Activated B cell treated with CpG ODN at 0.5 μM for 24 hours (primary cell): Measurements from ENCODE around the gene PCDHB3. TPM values are rescaled to one million over a fixed set of nuclear protein-coding genes. Genes with fewer than 3 reads are reported as not detected.
A peak's percentile ranks its signal among the peaks of the same experiment; 100 is the strongest.

Experiments
- ATAC-seq: fragments of 200-7000 bp; cut with Tn5 transposase; one replicate; pipeline ENCODE4 v1.10.0; 2021; ENCODE audit warnings: low read depth, mild to moderate bottlenecking, moderate library complexity
- CTCF ChIA-PET: fragments of 350-600 bp; sonication (Branson Sonifier 250); formaldehyde crosslinking; loops from one replicate; lab custom pipeline; 2021; ENCODE audit warnings: antibody characterized with exemption; lab: Charles Lee
- POLR2A ChIA-PET: fragments of 350-600 bp; sonication (Branson Sonifier 250); formaldehyde crosslinking; loops from one replicate; lab custom pipeline; 2021; ENCODE audit warnings: antibody characterized with exemption; lab: Charles Lee
- DNase-seq: peaks from one replicate; pipeline ENCODE4 v3.0.0; 2022
- H3K27ac Mint-ChIP-seq: one replicate; pipeline ENCODE4 v1.8.0; 2020; ENCODE audit warnings: mixed read lengths
- H3K27me3 Mint-ChIP-seq: one replicate; pipeline ENCODE4 v1.8.0; 2021; ENCODE audit warnings: mixed read lengths
- H3K36me3 Mint-ChIP-seq: one replicate; pipeline ENCODE4 v1.8.0; 2021; ENCODE audit warnings: low read depth, mixed read lengths
- H3K4me1 Mint-ChIP-seq: one replicate; pipeline ENCODE4 v1.8.0; 2021; ENCODE audit warnings: mixed read lengths
- H3K4me3 Mint-ChIP-seq: one replicate; pipeline ENCODE4 v1.8.0; 2020; ENCODE audit warnings: mild to moderate bottlenecking, mixed read lengths
- H3K9me3 Mint-ChIP-seq: one replicate; pipeline ENCODE4 v1.8.0; 2020; ENCODE audit warnings: mixed read lengths
- intact Hi-C: fragments of 100-400 bp; cut with micrococcal nuclease; formaldehyde crosslinking; loops from one replicate; pipeline ENCODE4 v1.15.1; 2024
- total RNA-seq: library from RNA; stranded (reverse); gene quantifications from 2 replicates; pipeline ENCODE4 v1.2.3, GENCODE V29; 2022
- TF ChIP-seq, protein P1 (sequence below): fragments of 200-600 bp; IDR thresholded peaks from one replicate; pipeline ENCODE4 v1.8.0; 2022; ENCODE audit warnings: antibody characterized with exemption, mild to moderate bottlenecking

The PCDHB3 gene
- total RNA-seq, result 0.07 TPM in 1 of 2 replicates, not detected in the other

DNA sequence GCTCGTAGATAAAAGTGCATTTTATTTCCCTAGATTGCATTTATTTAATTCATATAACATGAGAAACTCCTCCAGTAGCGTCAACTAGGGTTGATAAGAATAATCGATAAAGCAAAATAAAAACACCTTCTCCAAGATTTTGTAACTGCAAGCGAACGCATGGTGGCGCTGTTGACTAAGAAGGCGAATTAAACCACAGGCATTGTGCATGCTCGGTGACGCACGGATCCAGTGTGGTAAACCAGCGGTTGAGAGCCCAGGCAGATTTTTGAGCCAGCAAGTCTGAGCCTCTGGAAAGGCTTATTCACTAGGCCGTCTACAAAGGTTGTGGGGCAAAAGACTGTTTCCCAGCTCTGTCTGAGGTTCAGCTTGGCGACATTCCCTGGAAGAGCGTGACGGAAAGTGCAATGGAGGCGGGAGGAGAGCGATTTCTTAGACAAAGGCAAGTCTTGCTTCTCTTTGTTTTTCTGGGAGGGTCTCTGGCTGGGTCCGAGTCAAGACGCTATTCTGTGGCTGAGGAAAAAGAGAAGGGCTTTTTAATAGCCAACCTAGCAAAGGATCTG lies at the start of gene PCDHB3:
Gene PCDHB3 (plus strand): TSS at position 231 of the 563 bp plus-strand sequence. CDS start 177 bp downstream, at position 408.
- ChIA-PET POLR2A (no interaction called here), CTCF (no interaction called here)
- H3K4me3 Mint-ChIP-seq, result no peak within 1 kb of the TSS
- TF ChIP-seq, protein P1, sequence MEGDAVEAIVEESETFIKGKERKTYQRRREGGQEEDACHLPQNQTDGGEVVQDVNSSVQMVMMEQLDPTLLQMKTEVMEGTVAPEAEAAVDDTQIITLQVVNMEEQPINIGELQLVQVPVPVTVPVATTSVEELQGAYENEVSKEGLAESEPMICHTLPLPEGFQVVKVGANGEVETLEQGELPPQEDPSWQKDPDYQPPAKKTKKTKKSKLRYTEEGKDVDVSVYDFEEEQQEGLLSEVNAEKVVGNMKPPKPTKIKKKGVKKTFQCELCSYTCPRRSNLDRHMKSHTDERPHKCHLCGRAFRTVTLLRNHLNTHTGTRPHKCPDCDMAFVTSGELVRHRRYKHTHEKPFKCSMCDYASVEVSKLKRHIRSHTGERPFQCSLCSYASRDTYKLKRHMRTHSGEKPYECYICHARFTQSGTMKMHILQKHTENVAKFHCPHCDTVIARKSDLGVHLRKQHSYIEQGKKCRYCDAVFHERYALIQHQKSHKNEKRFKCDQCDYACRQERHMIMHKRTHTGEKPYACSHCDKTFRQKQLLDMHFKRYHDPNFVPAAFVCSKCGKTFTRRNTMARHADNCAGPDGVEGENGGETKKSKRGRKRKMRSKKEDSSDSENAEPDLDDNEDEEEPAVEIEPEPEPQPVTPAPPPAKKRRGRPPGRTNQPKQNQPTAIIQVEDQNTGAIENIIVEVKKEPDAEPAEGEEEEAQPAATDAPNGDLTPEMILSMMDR, result no peak
- H3K27ac Mint-ChIP-seq, result no peak within 1 kb of the TSS
- no peak for DNase-seq
- no peaks in the 10 kb centered on the region for H3K4me1 Mint-ChIP-seq
- peaks cover 6% of the 10 kb centered on the region for H3K9me3 Mint-ChIP-seq
- H3K27me3 Mint-ChIP-seq, result peaks cover 21% of the 10 kb centered on the region
- H3K36me3 Mint-ChIP-seq, result no peaks in the 10 kb centered on the region
- intact Hi-C loops, result loop anchor here (10.0 kb wide), 1 partner anchor 236 kb away; the partner anchor contains the start of gene PCDHA11
- no peak for ATAC-seq

DNA sequence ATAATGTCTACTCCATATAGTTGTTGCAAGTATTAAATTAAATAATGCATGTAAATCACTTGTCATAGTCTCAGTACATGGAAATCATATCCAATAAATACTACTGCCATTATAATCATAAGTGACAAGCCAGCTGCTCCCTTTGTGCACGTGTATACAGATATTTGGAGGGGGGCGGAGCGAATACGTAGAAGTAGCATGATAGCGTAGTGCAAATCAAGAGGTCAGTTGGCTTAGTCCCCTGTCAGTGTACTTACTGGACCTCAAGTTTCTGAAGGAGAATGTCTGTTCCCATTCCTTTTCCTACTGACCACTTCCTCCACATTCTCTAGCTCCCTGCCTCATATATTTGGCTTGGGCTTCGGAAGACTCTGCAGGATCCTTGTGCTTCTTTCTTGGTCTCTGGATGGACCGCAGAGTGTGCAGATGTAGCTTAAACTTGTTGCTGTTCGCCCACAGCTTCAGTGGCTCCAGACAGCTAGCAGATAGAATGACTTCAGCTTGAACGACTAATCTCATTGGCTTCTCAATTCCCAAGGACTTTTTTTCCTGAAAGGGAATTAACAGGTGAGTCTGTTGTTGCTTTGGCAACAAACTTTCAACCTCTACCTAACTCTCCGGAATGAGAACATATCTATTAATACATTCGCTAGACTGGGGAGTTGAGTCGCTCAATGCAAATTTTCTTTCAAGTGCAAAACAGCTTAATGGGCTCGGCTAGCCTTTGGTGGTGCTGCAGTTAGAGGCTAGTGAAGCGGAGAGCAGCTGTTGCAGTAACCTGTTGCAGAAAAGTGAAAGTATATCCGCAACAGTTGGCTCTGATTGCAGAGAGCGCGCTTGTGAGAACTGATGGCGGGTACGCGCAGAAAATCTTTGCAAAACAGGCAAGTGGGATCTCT lies 49.4 kb upstream of the PCDHB3 start, which contains the start of gene PCDHB1:
Gene PCDHB1 (plus strand): TSS at position 753 of the 899 bp plus-strand sequence. CDS start 97 bp downstream, at position 850.
- Mint-ChIP-seq H3K27me3 (peaks cover 22% of the 10 kb centered on the region), H3K9me3 (peaks cover 4% of the 10 kb centered on the region), H3K4me3 (peak within 1 kb of the TSS; percentile 11), H3K27ac (no peak within 1 kb of the TSS), H3K4me1 (peaks cover 3% of the 10 kb centered on the region), H3K36me3 (no peaks in the 10 kb centered on the region)
- ChIA-PET POLR2A (no interaction called here), CTCF (no interaction called here)
- no peak for ATAC-seq
- TF ChIP-seq, protein P1, result no peak
- no peak for DNase-seq
- intact Hi-C loops, result no loop called here

DNA sequence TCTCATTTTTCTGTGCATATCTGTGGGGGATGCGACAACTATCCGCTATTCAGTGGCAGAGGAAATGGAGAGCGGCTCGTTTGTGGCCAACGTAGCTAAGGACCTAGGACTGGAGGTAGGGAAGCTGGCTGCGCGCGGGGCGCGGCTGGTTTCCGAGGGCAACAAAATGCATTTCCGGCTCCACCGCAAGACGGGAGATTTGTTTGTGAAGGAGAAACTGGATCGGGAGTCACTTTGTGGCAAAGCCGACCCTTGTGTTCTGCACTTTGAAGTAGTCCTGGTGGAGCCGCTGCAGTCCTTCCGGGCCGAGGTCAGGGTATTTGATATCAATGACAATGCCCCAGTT lies 48.8 kb upstream of the PCDHB3 start:
- peaks cover 3% of the 10 kb centered on the region for H3K4me1 Mint-ChIP-seq
- intact Hi-C loops, result no loop called here
- H3K27me3 Mint-ChIP-seq, result peaks cover 21% of the 10 kb centered on the region
- H3K27ac Mint-ChIP-seq, result no peak overlapping the region
- DNase-seq (no peak), ATAC-seq (no peak)
- H3K9me3 Mint-ChIP-seq, result peaks cover 4% of the 10 kb centered on the region
- H3K36me3 Mint-ChIP-seq, result no peaks in the 10 kb centered on the region
- ChIA-PET POLR2A (no interaction called here), CTCF (no interaction called here)
- TF ChIP-seq, protein P1, result no peak
- peak overlapping the region; percentile 11 for H3K4me3 Mint-ChIP-seq

DNA sequence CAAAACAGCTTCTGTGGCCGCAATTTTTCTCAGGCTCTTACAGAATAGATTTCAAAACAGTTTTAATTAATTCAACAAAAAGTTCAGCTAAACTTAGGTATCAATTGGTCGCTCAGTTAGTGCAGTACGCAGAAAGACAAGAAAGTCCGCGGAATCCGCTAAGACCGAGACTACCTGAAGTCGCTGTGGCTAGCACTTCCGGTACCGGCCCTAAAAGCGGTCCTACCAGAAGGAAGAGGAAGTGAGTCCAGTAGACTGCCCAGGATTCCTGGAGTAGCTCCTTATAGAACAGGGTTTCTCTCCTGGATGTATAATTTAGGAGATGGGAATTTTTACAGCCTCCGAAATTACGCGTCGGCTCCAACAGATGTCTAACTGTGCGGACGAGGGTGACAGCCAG lies 22.4 kb upstream of the PCDHB3 start:
- Mint-ChIP-seq H3K9me3 (peaks cover 2% of the 10 kb centered on the region), H3K27me3 (no peaks in the 10 kb centered on the region), H3K4me1 (no peaks in the 10 kb centered on the region), H3K36me3 (no peaks in the 10 kb centered on the region), H3K4me3 (no peak overlapping the region), H3K27ac (no peak overlapping the region)
- ChIA-PET CTCF (no interaction called here), POLR2A (no interaction called here)
- ATAC-seq (no peak), DNase-seq (no peak)
- intact Hi-C loops, result no loop called here
- TF ChIP-seq, protein P1, result no peak

DNA sequence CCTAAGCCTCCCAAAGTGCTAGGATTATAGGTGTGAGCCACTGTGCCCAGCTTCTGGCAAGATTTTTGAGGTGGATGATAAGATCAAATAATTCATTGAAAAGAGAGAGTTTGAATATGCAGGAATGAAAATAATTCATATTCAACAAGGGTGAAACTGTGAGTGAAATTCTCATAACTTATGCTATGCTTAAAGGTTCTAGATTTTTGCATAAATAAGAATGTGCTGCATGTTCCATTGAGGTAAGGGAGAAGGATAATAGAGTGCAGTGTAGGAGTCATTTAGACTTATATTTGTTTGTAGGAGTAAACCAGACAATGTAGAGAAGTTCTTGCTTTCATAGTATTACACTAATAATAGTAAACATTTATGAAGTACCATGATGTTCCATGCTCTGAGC lies 18.0 kb upstream of the PCDHB3 start:
- Mint-ChIP-seq H3K9me3 (peaks cover 2% of the 10 kb centered on the region), H3K36me3 (no peaks in the 10 kb centered on the region), H3K4me1 (peaks cover 6% of the 10 kb centered on the region), H3K27ac (no peak overlapping the region), H3K4me3 (no peak overlapping the region), H3K27me3 (peaks cover 8% of the 10 kb centered on the region)
- TF ChIP-seq, protein P1, result no peak
- ATAC-seq (no peak), DNase-seq (no peak)
- intact Hi-C loops, result no loop called here
- ChIA-PET POLR2A (no interaction called here), CTCF (no interaction called here)
